ENCODE results near the gene SLC5A12.
A peak's percentile ranks its signal among the peaks of the same experiment; 100 is the strongest.

The SLC5A12 gene

GRCh38 chr11:26721948-26722475 lies at the start of gene SLC5A12:
TSS of gene SLC5A12 (minus strand) at chr11:26722060. CDS start at chr11:26721714, 346 bp downstream.
- no peak for DNase-seq

DNA sequence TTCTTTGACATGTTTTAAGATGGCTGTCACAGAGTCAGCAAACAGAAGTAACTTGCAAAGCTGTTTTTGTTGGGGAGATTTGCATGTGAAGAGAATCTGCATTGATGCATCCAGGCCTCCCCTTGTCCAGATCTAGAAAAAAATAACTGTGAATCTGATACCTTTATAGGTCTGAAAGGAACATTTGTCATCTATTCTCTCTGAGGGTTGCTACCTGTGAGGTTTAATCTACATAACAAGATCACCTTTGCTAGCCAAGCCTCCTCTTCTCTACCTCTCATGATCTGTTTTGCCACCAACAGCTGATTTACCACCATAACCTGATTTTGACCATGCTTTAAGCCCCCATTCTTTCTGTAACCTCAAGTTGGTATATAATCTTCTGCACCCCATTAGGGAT lies 47.2 kb upstream of the SLC5A12 start:
- no peak for DNase-seq

DNA sequence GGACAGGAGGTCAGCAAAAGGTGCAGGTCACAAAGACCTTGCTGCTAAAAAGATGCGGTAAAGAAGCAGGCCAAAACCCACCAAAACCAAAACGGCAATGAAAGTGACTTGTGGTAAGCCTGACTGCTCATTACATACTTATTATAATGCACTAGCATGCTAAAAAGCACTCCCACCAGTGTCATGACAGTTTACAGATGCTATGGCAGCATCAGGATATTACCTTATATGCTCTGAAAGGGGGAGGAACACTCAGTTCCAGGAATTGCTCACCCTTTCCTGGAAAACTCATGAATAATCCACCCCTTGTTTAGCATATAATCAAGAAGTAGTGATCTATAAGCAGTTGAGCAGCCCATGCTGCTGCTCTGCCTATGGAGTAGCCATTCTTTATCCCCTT lies 45.2 kb upstream of the SLC5A12 start:
- DNase-seq, result no peak

GRCh38 chr11:26765323-26765722 lies 43.5 kb upstream of the SLC5A12 start:
- DNase-seq, result no peak

DNA sequence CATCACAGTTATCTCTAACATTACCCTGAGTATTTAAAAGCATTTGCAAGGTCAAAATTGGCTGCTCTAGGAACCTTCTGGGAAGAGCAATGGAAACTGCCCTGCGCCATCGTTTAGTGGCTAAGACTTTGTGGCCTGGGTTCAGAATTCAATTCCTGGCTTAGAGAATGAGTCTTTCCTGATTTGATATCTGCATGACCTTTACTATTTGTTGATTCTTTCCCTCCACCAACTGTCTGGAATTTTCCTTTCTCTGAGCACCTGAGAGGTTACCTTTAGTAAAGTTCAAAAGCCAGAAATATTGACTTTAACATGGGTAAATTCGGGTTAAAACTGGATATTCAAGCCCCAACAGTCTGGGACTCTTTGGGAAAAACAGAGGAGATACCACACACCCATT lies 43.0 kb upstream of the SLC5A12 start:
- DNase-seq, result no peak

GRCh38 chr11:26764315-26764714 lies 42.5 kb upstream of the SLC5A12 start:
- DNase-seq, result peak in 4 of 56 donors; percentile 3 to 23 (median 14)

DNA sequence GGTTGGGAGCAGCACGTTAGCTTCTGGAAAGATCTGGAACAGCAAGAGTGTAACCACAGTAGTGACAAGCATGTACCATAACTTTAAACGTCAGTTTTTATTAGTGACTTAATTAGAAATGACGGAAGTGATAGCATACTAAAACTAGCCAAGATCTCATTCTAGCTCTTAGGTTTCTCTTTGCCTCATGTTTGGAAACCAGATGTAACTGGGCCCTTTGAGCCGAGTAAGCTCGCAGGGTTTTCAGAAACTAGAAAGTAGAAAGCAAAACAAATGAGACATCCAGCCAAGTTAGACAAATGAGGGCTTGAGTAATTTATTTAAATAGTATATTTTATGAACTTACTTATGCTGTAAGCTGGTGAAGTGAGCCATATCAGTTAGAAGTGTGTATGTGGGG lies 40.2 kb upstream of the SLC5A12 start:
- DNase-seq, result no peak

- no peak for DNase-seq
These were observed 39.5 kb upstream of the SLC5A12 start for GRCh38 chr11:26761361-26761809.

GRCh38 chr11:26757995-26758394 lies 36.1 kb upstream of the SLC5A12 start:
- no peak for DNase-seq

DNA sequence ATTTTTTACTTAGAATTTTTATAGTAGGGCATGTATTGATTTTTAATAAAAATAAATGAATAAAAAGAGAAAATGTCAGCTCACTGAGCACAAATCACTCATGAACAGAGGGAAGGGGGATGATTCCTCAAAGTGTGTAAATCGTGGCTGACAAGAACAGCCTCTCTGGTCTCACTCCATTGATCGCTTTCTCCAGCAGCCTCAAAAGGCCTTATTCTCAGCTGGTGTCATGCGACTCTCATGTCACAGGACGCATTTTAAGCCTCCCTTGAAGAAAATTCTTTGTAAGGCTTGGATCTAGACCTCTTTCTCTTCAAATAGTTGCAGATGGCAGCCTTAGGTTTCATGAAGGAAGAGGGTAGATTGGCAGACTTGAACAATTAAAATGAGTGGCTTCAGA lies 33.9 kb upstream of the SLC5A12 start:
- DNase-seq, result no peak

- DNase-seq, result peak in 28 of 56 donors; percentile 1 to 71 (median 20)
These were observed 32.1 kb upstream of the SLC5A12 start for GRCh38 chr11:26753723-26754504.

GRCh38 chr11:26749927-26750326 lies 28.1 kb upstream of the SLC5A12 start:
- DNase-seq, result no peak

DNA sequence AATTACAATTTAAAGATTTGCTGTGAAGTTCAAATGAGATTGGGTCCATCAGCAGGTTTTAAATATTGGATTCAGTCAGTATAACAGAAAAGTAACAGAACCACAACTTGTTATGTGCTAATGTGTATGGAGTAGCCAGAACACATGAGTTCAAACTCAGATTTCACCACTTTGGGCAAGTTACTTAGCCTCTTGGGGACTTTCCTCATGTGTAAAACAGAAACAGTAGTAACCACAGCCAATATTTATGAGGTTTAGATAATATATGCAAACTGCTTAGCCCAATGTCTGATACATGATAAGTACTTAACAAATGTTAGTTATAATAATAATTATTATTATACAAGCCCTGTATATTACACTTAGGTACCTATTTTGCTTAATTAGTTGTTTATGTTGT lies 21.8 kb upstream of the SLC5A12 start:
- DNase-seq, result no peak

DNA sequence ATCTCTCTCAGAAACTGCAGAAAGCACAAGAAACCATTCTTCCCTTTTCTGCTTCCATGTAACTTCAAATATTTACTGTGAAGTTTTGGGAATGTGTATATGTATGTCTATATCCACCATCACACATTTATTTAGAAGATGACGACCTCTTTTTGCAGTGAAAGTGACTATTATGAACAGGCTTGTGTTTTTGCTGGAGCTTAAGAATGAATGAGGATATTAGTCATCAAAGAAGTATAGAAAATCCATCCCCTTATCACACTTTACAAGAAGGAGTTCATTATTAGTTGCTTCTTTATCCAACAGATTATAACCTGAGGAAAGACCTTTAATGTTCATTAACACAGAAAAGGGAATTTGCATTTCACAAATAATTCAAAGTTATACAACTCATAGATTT lies 21.1 kb upstream of the SLC5A12 start:
- DNase-seq, result no peak

- no peak for DNase-seq
These were observed 19.2 kb upstream of the SLC5A12 start for GRCh38 chr11:26741036-26741435.

DNA sequence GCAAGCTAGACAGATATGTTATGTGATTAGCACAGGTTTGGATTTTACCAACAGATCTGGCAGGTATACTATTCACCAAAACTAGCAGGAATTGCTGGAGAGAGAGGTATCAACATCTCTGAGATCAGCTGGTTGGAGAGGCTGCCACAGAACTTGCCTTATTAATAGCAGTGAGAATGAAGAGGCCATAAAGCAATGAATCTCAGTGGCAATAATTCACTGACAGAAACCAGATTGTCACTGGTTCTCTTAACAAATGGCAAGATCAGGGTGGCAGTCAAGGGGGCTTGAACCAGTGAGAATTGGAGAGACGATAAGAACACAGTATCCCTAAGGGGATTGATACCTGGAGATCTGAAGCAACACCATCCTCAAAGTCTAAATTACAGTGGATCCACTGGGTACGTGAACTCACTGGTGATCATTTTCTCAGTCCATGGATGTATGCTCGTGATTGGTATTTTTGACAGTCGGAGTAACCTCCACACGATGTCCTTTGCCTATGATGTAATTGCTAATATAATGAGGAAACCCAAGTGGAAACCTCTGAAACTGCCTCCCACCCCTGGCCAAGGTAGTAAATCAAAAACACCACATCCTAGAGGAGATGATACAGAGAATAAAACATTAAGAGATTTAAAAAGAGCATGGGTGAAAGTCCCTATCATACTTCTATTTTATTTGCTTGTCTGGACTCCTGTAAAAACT lies 17.7 kb upstream of the SLC5A12 start:
- DNase-seq, result no peak

DNA sequence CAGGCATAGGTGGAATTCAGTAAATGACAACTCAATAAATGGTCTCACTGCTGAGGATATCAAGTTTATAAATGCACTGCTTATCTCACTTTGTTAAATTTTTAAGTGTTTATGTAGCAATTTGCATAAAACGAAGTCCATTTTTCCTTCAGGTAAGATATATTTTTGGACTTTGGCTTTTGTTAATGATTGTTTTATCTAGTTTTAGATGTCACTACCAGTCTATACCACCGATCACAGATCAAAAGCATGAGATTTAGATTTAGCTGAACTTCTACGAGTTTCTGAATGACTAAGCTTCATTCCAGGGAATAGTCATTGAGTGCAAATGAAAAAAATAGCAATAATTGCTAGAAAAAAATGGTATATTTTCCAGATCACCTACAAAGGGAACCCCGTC lies 12.8 kb upstream of the SLC5A12 start:
- DNase-seq, result no peak

DNA sequence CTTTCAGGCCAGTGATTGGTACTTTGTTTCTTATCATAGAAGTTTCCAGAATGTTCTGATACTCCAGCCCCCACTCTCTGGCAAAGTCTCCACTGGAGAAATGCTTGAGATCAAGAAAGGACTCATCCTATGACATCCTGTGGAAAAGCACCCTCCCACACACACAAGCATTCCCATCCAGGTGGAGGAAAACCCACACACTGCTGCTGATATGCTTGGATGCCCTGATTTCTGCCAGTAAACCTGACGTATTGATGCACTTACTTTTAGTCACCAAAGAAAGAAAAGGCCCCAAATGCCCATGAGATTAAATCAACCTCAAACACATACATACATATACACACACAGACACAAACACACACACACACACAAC lies 9.2 kb upstream of the SLC5A12 start:
- peak in 2 of 56 donors; percentile 1 to 25 for DNase-seq

- DNase-seq, result no peak
These were observed 8.7 kb upstream of the SLC5A12 start for GRCh38 chr11:26730414-26731083.

DNA sequence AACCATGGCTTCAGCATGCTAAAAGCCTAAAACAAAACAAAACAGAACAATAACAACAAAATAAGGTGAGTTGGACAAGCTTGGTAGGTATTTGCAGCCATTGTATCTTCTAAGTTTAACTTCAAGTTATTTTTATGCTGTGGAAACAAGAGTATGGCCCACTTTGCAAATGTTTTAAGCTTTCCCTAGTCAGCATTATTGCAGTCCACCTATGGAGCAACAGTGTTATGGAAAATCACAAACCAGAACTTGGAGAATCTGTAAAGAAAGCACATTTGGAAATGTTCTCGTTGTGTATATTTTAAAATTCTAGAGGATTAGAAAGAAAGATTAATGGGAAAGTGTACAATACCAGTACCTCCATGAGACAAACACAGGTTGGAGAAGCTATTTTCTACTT lies 7.4 kb upstream of the SLC5A12 start:
- no peak for DNase-seq

DNA sequence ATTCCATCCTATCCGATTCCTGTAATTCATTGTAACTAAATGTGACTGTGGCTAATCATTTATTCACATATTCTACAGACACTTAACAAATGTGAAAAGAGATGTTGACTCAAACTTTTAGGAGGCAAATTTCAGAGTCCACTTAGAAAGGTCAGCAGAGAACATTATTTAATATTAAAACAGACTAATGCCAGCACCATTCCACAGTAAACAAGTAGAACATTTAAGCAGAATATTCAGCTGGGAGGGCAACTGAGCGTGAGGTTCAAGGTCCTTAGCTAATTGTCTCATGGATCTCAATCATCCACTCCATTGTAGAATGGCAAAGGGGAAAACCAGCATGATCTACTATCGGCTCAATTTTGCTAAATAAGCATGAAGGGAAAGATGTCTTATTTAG lies 5.1 kb upstream of the SLC5A12 start:
- DNase-seq, result no peak

DNA sequence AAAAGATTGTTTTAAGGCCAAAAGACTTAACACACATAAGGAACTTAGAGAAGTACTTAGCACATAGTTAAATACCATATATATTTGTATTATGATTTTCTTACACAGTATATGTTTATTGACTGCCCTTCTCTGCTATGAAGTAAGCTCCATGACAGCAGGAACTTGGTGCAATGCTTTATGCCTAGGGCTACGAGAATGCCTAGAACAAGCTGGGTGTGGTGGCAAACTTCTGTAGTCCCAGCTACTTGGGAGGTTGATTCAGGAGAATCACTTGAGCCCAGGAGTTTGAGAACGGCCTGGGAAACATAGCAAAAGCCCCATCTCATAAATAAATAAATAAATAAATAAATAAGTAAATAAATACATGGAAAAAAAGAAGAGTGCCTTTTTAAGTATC lies 1.9 kb downstream of the SLC5A12 start:
- no peak for DNase-seq

Measured in nucleus accumbens (tissue), 56 donors.